SIG-M5 treated with dmso at 0.1 percent for 504 hours (cell line): ENCODE data around the gene CHPF2.

Experiments
- DNase-seq: peaks from one replicate; lab custom pipeline; 2025; ENCODE audit not compliant: unreplicated experiment; lab: John Stamatoyannopoulos, UW

Gene CHPF2, protein sequence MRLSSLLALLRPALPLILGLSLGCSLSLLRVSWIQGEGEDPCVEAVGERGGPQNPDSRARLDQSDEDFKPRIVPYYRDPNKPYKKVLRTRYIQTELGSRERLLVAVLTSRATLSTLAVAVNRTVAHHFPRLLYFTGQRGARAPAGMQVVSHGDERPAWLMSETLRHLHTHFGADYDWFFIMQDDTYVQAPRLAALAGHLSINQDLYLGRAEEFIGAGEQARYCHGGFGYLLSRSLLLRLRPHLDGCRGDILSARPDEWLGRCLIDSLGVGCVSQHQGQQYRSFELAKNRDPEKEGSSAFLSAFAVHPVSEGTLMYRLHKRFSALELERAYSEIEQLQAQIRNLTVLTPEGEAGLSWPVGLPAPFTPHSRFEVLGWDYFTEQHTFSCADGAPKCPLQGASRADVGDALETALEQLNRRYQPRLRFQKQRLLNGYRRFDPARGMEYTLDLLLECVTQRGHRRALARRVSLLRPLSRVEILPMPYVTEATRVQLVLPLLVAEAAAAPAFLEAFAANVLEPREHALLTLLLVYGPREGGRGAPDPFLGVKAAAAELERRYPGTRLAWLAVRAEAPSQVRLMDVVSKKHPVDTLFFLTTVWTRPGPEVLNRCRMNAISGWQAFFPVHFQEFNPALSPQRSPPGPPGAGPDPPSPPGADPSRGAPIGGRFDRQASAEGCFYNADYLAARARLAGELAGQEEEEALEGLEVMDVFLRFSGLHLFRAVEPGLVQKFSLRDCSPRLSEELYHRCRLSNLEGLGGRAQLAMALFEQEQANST

GRCh38 chr7:151232091-151232916, at the start of gene CHPF2:
Gene CHPF2, plus strand, starts transcription at chr7:151232483. Its CDS starts 1,529 bp downstream, at chr7:151234012.
- DNase-seq, result peak; percentile 92

- DNase-seq, result no peak
These were observed 46.3 kb upstream of the CHPF2 start for GRCh38 chr7:151185762-151186639.

GRCh38 chr7:151186640-151187408, 45.5 kb upstream of the CHPF2 start, which contains the start of gene ASB10:
Gene ASB10, minus strand, starts transcription at chr7:151187250. Its CDS starts 120 bp downstream, at chr7:151187130.
- no peak for DNase-seq

GRCh38 chr7:151187409-151188251, 44.7 kb upstream of the CHPF2 start:
- no peak for DNase-seq

DNA sequence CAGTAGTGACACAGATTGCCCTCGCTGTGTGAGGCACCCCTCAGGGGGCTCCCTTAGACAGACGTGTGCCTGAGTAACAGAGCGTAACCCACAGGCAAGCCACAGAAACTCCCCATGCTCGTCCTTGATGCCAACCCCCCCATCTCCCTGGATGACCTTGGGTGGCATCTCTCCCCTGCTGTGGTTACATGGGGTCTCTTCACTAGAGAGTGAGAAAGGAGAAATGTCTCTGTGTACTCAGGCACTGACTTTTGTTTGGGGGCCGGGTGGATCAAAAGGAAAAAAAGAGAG, 44.1 kb upstream of the CHPF2 start:
- no peak for DNase-seq

DNA sequence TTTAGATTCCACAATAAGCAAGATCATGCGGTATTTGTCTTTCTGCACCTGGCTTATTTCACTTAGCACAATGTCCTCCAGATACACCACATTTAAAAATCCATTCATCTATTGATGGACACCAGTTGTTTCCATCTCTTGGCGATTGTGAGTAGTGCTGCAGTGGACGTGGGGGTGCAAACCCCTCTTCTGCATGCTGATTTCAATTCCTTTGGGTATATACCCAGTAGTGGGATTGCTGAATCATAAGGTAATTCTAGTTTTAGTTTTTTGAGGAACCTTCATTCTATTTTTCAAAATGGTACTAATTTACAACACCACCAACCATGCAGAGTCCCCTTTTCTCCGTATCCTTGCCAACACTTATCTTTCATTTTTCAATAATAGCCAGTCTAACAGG, 43.2 kb upstream of the CHPF2 start:
- no peak for DNase-seq

GRCh38 chr7:151191544-151191943, 40.7 kb upstream of the CHPF2 start:
- DNase-seq, result no peak

DNA sequence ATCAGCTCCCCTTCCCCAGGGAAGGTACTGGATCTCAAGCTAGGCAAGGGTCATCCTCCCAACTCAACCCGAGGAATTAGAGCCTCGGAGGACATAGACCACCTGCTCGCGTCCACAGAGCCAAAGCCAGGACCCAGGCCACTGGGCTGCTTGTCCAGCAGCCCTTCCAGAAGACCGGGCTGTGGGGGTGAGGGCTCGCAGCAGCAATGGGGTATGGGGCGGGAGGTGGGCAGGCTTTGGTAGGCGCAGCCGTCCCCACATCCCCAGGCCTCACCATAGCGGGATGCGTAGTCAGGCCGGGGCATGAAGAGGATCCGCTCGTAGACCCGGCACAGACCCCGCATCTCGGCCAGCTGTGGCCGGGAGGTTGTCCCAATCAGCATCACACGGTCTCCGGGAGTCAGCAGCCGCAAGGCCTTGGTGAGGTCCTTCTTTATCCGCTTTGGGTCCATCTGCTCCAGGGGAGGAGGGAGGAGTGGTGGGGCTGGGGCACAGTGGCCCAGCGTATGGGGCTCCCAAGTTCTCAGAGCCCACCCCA, 40.2 kb upstream of the CHPF2 start:
- DNase-seq, result no peak

DNA sequence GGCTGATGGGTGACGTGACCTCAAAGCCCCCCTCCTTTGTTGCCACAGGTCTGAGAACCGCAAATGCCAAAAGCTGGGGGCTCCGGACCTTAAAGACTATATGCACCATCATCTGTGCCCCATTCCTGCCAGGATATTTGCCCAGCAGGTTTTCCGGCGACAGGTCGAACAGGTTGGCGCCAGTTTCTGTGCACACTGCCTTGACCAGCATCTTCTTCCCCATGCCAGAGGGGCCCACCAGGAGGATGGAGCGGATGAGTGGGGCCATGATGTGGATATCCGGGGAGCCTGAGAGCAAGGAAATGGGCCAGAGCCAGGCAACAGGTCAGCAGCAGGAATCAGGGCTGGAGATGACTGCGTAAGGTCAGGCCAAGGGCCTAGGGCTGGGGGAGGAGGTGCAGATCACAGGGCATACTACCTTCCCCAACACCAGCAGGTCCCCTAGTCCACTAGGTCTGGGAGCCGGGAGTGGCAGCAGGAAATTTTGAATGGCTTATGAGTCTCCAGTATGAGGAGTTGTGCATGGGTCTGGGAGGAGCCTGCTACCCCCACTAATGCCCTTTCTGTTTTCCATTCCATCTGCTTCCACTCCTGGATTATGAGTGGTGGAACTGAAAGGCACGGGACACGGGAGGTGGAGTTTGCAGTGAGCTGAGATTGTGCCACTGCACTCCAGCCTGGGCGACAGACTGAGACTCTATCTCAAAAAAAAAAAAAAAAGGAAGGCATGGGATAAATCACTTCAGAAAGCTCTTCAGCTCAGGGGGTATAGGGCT, 38.9 kb upstream of the CHPF2 start:
- DNase-seq, result no peak

GRCh38 chr7:151194188-151194587, 38.1 kb upstream of the CHPF2 start:
- no peak for DNase-seq

DNA sequence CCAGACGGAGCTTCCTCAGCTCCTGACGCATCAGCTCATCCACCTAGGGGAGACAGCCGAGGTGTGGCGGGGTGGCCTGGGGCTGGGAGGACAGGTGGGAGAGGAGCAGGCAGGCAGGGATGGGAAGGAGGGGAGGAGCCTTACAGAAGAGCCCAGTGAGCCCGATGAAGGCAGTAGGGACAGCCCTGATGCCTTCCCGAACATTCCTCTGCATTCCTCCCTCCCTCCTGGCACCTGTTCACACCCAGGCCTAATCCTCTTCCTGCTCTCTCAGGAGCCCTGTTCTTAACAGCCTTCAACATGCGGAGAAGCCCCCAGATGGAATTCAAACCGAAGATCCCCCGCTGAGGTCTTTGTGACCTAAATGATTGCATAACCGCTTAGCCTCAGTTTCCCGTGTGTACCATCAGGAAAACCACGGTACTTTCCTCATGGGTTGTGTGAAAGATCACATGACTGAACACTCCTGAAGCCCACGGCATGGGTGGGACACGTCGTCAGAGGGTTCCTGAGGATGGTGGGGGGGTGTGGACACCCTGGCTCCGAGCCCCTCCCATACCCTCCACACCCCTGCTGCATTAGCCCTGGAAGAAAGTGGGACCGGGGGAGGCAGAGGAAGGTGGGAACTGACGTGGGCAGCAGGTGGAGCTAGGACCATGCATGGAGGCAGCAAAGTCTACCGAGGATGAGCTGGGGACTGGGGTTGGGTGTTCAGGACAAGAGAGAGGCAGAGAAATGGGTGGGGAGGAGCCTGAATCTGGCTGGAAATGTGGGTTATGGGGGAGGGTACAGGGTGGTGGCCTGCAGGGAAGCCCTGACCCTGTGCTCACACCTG, 36.5 kb upstream of the CHPF2 start:
- DNase-seq, result no peak

GRCh38 chr7:151197932-151198331, 34.4 kb upstream of the CHPF2 start:
- no peak for DNase-seq

- no peak for DNase-seq
These were observed 33.1 kb upstream of the CHPF2 start for GRCh38 chr7:151198945-151199848.

DNA sequence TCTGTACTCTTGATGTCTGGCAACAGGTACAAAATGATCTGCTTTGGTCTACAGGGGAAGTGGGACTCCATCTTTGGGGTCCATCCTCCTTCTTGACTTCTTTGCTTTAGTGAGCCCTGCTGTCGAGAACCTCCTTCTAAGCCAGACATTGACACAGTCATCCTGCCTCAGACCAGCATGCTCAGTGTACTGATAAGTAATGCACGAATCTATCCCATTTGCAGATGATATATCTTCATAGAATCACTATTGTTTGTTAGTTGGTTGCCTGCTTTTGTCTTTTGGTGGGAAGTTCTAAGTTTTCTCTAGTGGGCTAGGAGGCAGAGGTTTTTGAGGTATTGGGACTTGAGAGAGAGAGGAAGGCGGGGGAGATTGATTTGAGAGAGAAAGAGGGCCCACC, 30.9 kb upstream of the CHPF2 start:
- no peak for DNase-seq

DNA sequence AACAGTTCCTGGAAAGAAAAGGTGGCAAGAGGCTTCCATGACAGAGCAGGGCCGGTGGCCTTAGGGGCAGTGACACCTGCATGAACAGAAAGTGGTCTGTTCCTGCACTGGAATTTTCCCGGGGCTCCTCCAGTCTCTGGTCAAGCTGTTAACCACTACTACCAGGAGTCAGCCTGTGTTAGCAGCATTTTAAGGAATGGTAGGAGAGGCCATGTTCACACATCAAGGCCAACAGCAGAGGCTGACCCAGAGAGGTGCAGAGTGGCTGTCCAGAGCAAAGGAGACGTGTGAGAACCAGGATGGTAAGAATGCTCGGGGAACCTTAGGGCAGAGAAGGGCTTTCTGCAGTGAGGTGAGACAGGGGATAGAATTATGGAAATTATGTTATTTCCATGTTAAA, 30.5 kb upstream of the CHPF2 start:
- no peak for DNase-seq

DNA sequence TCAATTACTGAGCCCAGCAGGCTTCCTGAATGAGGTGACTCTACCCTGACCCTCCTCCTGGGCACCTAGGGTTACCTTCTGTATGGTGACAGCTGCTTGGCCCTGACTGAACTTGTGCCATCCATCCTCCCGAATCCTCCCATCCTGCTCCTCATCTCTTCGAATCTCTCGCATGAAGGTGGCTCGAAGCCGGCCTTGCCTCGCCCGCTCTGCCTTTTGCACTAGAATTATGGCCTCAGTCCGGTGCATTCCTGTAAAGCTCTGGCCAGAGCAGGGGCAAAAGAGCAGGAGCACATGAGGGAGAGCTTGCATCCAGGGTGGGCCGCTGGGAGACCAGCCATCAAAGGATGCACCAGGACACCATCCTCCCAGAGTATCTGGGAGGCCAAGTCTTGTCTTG, 29.4 kb upstream of the CHPF2 start:
- DNase-seq, result no peak
